ENCODE data around the gene NLRC5. TPM values are rescaled to one million over a fixed set of nuclear protein-coding genes. Genes with fewer than 3 reads are reported as not detected.

Gene NLRC5
- total RNA-seq, 1 experiment from 2014 or later, result 2.4 TPM

GRCh38 chr16:57000271-57001025 lies 11.1 kb downstream of the NLRC5 start:
- H3K27me3 ChIP-seq (ENCODE audit: insufficient read depth, low read length), result peaks cover 2% of the 10 kb centered on the region; the same call in 1 of the 2 replicates
- H3K79me1 ChIP-seq (ENCODE audit: insufficient read depth, low read depth, low read length, poor library complexity, severe bottlenecking), result no peaks in the 10 kb centered on the region
- no peaks in the 10 kb centered on the region for H3K9me3 ChIP-seq (ENCODE audit: control insufficient read depth, low read depth, low read length)
- H3T11ph ChIP-seq (ENCODE audit: low read length), result no peak overlapping the region
- no CpG with 5 or more reads among the region's 5 CpGs for WGBS (ENCODE audit: extremely low coverage, insufficient read length, low lambda C conversion rate)
- Mint-ChIP-seq H3K4me1 (peaks cover 16 to 18% of the 10 kb centered on the region in 2 experiments), H3K27ac (peak overlapping the region in 1 of 3 experiments; percentile 81; a peak in 2 of 7 replicates), H3K27me3 (ENCODE audit: low read depth) (peaks cover 4% of the 10 kb centered on the region), H3K9me3 (peaks cover 0 to 5% of the 10 kb centered on the region in 2 experiments; a peak in 1 of 5 replicates), H3K4me3 (no peak overlapping the region), H3K36me3 (ENCODE audit: insufficient read depth in 1 of 3, low read depth in 3 of 3) (no peaks in the 10 kb centered on the region)
- no peak overlapping the region for H4K91ac ChIP-seq (ENCODE audit: insufficient read length, low read depth, low read length)
- no peak overlapping the region for H2BK15ac ChIP-seq (ENCODE audit: low read depth, low read length)
- no peak overlapping the region for H3K14ac ChIP-seq (ENCODE audit: insufficient read depth, low read length)
- no peak for DNase-seq
- H4K5ac ChIP-seq (ENCODE audit: insufficient read length, low read depth, low read length), result no peak overlapping the region
- no peak overlapping the region for H2BK12ac ChIP-seq (ENCODE audit: insufficient read length, low read depth, low read length)
- no peak overlapping the region for H3K4ac ChIP-seq (ENCODE audit: low read depth, low read length)
- no peak overlapping the region for H3K18ac ChIP-seq (ENCODE audit: insufficient read length, low read depth, low read length)
- H3K79me2 ChIP-seq (ENCODE audit: insufficient read depth, low read length), result no peaks in the 10 kb centered on the region
- no peak overlapping the region for H2BK5ac ChIP-seq (ENCODE audit: insufficient read length, low read length)
- H3K56ac ChIP-seq (ENCODE audit: insufficient read length, low read depth, low read length), result no peak overlapping the region
- H2BK120ac ChIP-seq (ENCODE audit: low read depth, low read length, poor library complexity, severe bottlenecking), result no peak overlapping the region
- H3K23ac ChIP-seq (ENCODE audit: insufficient read length, low read depth, low read length), result no peak overlapping the region
- peaks cover 3% of the 10 kb centered on the region; the same call in 1 of the 2 replicates for H3K4me1 ChIP-seq (ENCODE audit: insufficient read depth, low read length)
- no peak for TF ChIP-seq CTCF (conservative IDR thresholded peaks at IDR 0.05)
- H3K4me2 ChIP-seq (ENCODE audit: insufficient read depth, insufficient read length, low read length), result no peak overlapping the region
- no peaks in the 10 kb centered on the region for H4K20me1 ChIP-seq (ENCODE audit: control insufficient read depth, insufficient read depth, insufficient read length)
- H2AFZ ChIP-seq (ENCODE audit: low read length), result no peak overlapping the region
- H3K23me2 ChIP-seq (ENCODE audit: insufficient read length, low read depth, low read length, poor library complexity, severe bottlenecking), result no peaks in the 10 kb centered on the region
- no peak overlapping the region for H2BK20ac ChIP-seq (ENCODE audit: low read depth, low read length, poor library complexity, severe bottlenecking)
- H4K8ac ChIP-seq (replicated peaks; ENCODE audit: insufficient read length, low read depth, low read length), result no peak overlapping the region
- H3K27ac ChIP-seq (ENCODE audit: insufficient read length, low read depth, low read length), result no peak overlapping the region
- no peak overlapping the region for H3K9ac ChIP-seq (ENCODE audit: extremely low read depth, insufficient read length, low read length)
- H2AK5ac ChIP-seq (ENCODE audit: insufficient read length, low read length), result no peak overlapping the region

Measured in H9 (cell line).